Endothelial cell of umbilical vein (primary cell): ENCODE measurements around the gene SGK2. TPM values are rescaled to one million over a fixed set of nuclear protein-coding genes. Genes with fewer than 3 reads are reported as not detected.

Experiments
- BruUV-seq: library from RNA; stranded (reverse); fragments of 400-500 nt; replicated peaks from 2 replicates; lab custom pipeline; 2021; lab: Mats Ljungman, UMichigan
- CTCF ChIA-PET: fragments of 300-600, 350-600 bp; sonication (Branson Sonifier 250); formaldehyde crosslinking; loops from one replicate; lab custom pipeline; 2021; ENCODE audit warnings: antibody characterized with exemption, inconsistent platforms; lab: Charles Lee
- POLR2A ChIA-PET: fragments of 300-600, 350-600 bp; sonication (Branson Sonifier 250); formaldehyde crosslinking; loops from one replicate; lab custom pipeline; 2021; ENCODE audit warnings: antibody characterized with exemption, inconsistent platforms; lab: Charles Lee
- DNase-seq: peaks from one replicate; pipeline ENCODE4 v3.0.0-alpha.2; 2011; ENCODE audit warnings: low read depth, low spot score
- FAIRE-seq: peaks from 2 replicates; lab custom pipeline; 2011; peaks lifted over from hg19 to GRCh38; lab: Jason Lieb, UNC
- H2AFZ ChIP-seq: 2 replicates; pipeline ENCODE4 v1.6.0; 2012; ENCODE audit warnings: low read depth, low read length, control low read depth, inconsistent platforms
- H3K27ac ChIP-seq: 2 replicates; pipeline ENCODE4 v1.5.1; 2011; ENCODE audit warnings: low read depth, mild to moderate bottlenecking, control low read depth, low read length, moderate library complexity; ENCODE audit not compliant: insufficient read depth
- H3K27me3 ChIP-seq, 2 experiments: 2 replicates each; pipeline versions ENCODE4 v1.6.0 to v1.6.1; 2011; ENCODE audit warnings: low read length in 2 of 2, mixed read lengths in 1 of 2; ENCODE audit not compliant: control insufficient read depth in 2 of 2, insufficient read depth in 2 of 2
- H3K36me3 ChIP-seq, 2 experiments: 2 replicates in 1 of 2; 3 replicates in 1 of 2; pipeline ENCODE4 v1.5.1; 2011; ENCODE audit warnings: low read length in 2 of 2, mild to moderate bottlenecking in 1 of 2, moderate library complexity in 1 of 2; ENCODE audit not compliant: control insufficient read depth in 2 of 2, insufficient read depth in 2 of 2; ENCODE audit errors: extremely low read depth in 1 of 2
- H3K4me1 ChIP-seq: 3 replicates; pipeline ENCODE4 v1.5.1; 2011; ENCODE audit warnings: mild to moderate bottlenecking, low read length; ENCODE audit not compliant: control insufficient read depth, insufficient read depth; ENCODE audit errors: extremely low read depth
- H3K4me2 ChIP-seq: 2 replicates; pipeline ENCODE4 v1.6.1; 2011; ENCODE audit warnings: low read length, control low read depth, mixed read lengths; ENCODE audit not compliant: insufficient read depth
- H3K4me3 ChIP-seq, 3 experiments: fragments of 200-600 bp in 1 of 3; sonication (generic), shearing (Covaris generic) in 1 of 3; replicated peaks in 1 of 3; 2 replicates each; pipeline ENCODE4 v1.5.1; 2011 to 2016; ENCODE audit warnings: control low read depth in 3 of 3, low read length in 3 of 3, mild to moderate bottlenecking in 2 of 3, inconsistent platforms in 1 of 3, low read depth in 1 of 3, moderate library complexity in 1 of 3; ENCODE audit not compliant: insufficient read depth in 1 of 3
- H3K79me2 ChIP-seq: 2 replicates; pipeline ENCODE4 v1.6.0; 2012; ENCODE audit warnings: low read length, inconsistent platforms; ENCODE audit not compliant: control insufficient read depth, insufficient read depth
- H3K9ac ChIP-seq: replicated peaks from 2 replicates; pipeline ENCODE3; 2011; ENCODE audit warnings: low read length, control low read depth; ENCODE audit not compliant: insufficient read depth; ENCODE audit errors: extremely low read depth
- H3K9me1 ChIP-seq: replicated peaks from 3 replicates; pipeline ENCODE4 v1.6.0; 2011; ENCODE audit warnings: mild to moderate bottlenecking, low read length; ENCODE audit not compliant: control insufficient read depth, insufficient read depth; ENCODE audit errors: extremely low read depth
- H3K9me3 ChIP-seq: replicated peaks from 2 replicates; pipeline ENCODE4 v1.5.1; 2012; ENCODE audit warnings: low read length, inconsistent platforms; ENCODE audit not compliant: control insufficient read depth, insufficient read depth
- H4K20me1 ChIP-seq: replicated peaks from 2 replicates; pipeline ENCODE3; 2011; ENCODE audit warnings: mild to moderate bottlenecking, low read length; ENCODE audit not compliant: control insufficient read depth, insufficient read depth; ENCODE audit errors: extremely low read depth
- CTCF ChIP-seq, 2 donors: IDR thresholded peaks; 1 replicate in 1 of 2; 2 replicates in 1 of 2; pipeline ENCODE4 v1.5.1; 2011; ENCODE audit warnings: low read length in 2 of 2, mild to moderate bottlenecking in 2 of 2, moderate library complexity in 2 of 2, control low read depth in 1 of 2, inconsistent platforms in 1 of 2, low read depth in 1 of 2; ENCODE audit not compliant: insufficient read depth in 1 of 2; ENCODE audit errors: extremely low read depth in 1 of 2
- EZH2 ChIP-seq: IDR thresholded peaks from 2 replicates; pipeline ENCODE4 v1.6.1; 2012; ENCODE audit warnings: borderline replicate concordance, low read depth, mild to moderate bottlenecking, moderate library complexity, low read length, inconsistent platforms; ENCODE audit not compliant: severe bottlenecking
- FOS ChIP-seq: IDR thresholded peaks from 2 replicates; pipeline ENCODE4 v1.6.1; 2011; ENCODE audit warnings: mild to moderate bottlenecking, low read length, moderate library complexity, borderline replicate concordance; ENCODE audit not compliant: insufficient read depth
- GATA2 ChIP-seq: IDR thresholded peaks from 2 replicates; pipeline ENCODE4 v1.7.0; 2011; ENCODE audit warnings: low read depth, mild to moderate bottlenecking, moderate library complexity, mixed read lengths, low read length; ENCODE audit not compliant: insufficient read length, insufficient read depth
- JUN ChIP-seq: IDR thresholded peaks from 2 replicates; pipeline ENCODE4 v1.6.1; 2011; ENCODE audit warnings: borderline replicate concordance, low read depth; ENCODE audit not compliant: insufficient read length, insufficient read depth
- MAX ChIP-seq: IDR thresholded peaks from 2 replicates; pipeline ENCODE4 v1.6.1; 2011; ENCODE audit not compliant: insufficient read depth, insufficient read length
- MYC ChIP-seq: IDR thresholded peaks from one replicate; pipeline ENCODE4 v1.6.1; 2011; ENCODE audit warnings: mild to moderate bottlenecking, low read depth, low read length
- POLR2A ChIP-seq: IDR thresholded peaks from 2 replicates; pipeline ENCODE4 v1.6.1; 2012; ENCODE audit warnings: low read depth, mild to moderate bottlenecking, control low read depth, low read length
- POLR2AphosphoS5 ChIP-seq: IDR thresholded peaks from 2 replicates; pipeline ENCODE4 v1.6.1; 2012; ENCODE audit warnings: low read depth, mild to moderate bottlenecking, control low read depth, low read length, moderate library complexity; ENCODE audit not compliant: insufficient read depth
- dilution Hi-C: fragments of 300-500 bp; cut with MboI; formaldehyde crosslinking; loops from one replicate; pipeline ENCODE4 v1.15.0; 2019; ENCODE audit warnings: low sequenced_read_pairs; ENCODE audit not compliant: extremely low pct_ligation_motif_present
- intact Hi-C: fragments of 100-400 bp; cut with micrococcal nuclease; formaldehyde crosslinking; loops from one replicate; pipeline ENCODE4 v1.10.0; 2022
- polyA plus RNA-seq, 4 experiments: library from polyadenylated mRNA; depleted of rRNA in 3 of 4; stranded (reverse) in 3 of 4; unstranded in 1 of 4; fragments of >200 nt; gene quantifications; 2 replicates each; pipeline versions ENCODE4 v1.2.1 to v1.2.3, GENCODE V29; 2011 to 2012; ENCODE audit warnings: missing spikeins in 1 of 4
- total RNA-seq: library from RNA; stranded (reverse); gene quantifications from 2 replicates; pipeline ENCODE4 v1.2.3, GENCODE V29; 2021

SGK2 gene
- total and polyA plus RNA-seq, 2 donors (not counting 3 experiments of a cell fraction or from before 2014, with no cell fraction given), result 0.21 to 0.27 TPM

- no peaks in the 10 kb centered on the region for H3K79me2 ChIP-seq
- TF ChIP-seq GATA2 (no peak), FOS (no peak), JUN (no peak), MAX (no peak), EZH2 (no peak), POLR2A (no peak), MYC (no peak), POLR2AphosphoS5 (no peak), CTCF (IDR thresholded peaks at IDR 0.05; ENCODE audit: extremely low read depth in 1 of 2, insufficient read depth in 1 of 2, low read depth in 1 of 2, low read length in 2 of 2) (no peak)
- no peak overlapping the region for H3K9ac ChIP-seq
- H3K4me3 ChIP-seq, result no peak overlapping the region
- dilution Hi-C loops (no loop called here), intact Hi-C loops (no loop called here)
- no peak for FAIRE-seq
- POLR2A ChIA-PET, result no interaction called here
- no peak overlapping the region for H3K4me2 ChIP-seq
- H3K9me1 ChIP-seq, result no peaks in the 10 kb centered on the region
- CTCF ChIA-PET, result interaction anchor here (0.9 to 1.6 kb wide), 4 partner anchors 27 to 1761 kb away, joined by 3 to 7 read pairs (median 4); no protein-coding TSS in a partner anchor
- no peak overlapping the region for H3K27ac ChIP-seq
- no TSS peak for BruUV-seq
- no peaks in the 10 kb centered on the region for H3K27me3 ChIP-seq
- DNase-seq, result no peak
- no peaks in the 10 kb centered on the region for H3K9me3 ChIP-seq
- H3K4me1 ChIP-seq, result no peaks in the 10 kb centered on the region
- H2AFZ ChIP-seq, result no peak overlapping the region
- no peaks in the 10 kb centered on the region for H3K36me3 ChIP-seq
- H4K20me1 ChIP-seq, result no peaks in the 10 kb centered on the region
Observed at GRCh38 chr20:43533060-43533459, 25.8 kb upstream of the SGK2 start.
